Measurements from ENCODE around the gene CD52. TPM values are rescaled to one million over a fixed set of nuclear protein-coding genes. Genes with fewer than 3 reads are reported as not detected.

CD52 gene
- polyA plus RNA-seq, 2 of the 4 experiments (the other 2 are of a cell fraction), result not detected

DNA sequence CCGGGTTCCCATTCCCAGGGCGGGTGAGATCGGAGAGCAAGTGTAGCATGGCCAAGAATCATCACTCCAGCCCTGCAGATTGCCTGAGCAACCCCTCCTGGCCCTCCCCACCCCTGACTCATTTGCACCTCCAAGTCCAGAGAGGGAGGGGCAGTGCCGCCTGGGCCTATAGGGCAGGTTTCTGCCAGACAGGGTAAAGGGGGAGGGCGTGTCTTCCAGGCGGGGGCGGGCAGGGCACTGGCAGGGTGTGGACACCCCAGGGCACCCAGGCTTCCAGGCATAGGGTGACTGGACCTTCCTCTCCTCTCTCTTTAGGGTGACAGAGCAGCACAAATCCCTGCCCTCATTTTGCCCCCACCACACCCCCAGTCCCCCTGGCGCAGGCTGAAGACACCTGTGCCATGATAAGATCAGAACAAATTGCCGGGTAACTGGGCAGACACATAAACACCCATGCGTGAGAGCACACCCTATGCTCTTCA lies 39.4 kb downstream of the CD52 start:
- DNase-seq (ENCODE audit: low read depth in 1 of 2, low spot score in 1 of 2) (no peak), ATAC-seq (no peak), FAIRE-seq (no peak)
- TF ChIP-seq BHLHE40 (IDR thresholded peaks at IDR 0.05; ENCODE audit: low read depth, low read length) (no peak), RAD21 (conservative IDR thresholded peaks at IDR 0.05 in 1 of 2, IDR thresholded peaks at IDR 0.05 in 1 of 2) (no peak), TFCP2L1 (CRISPR knock-in tag; IDR thresholded peaks at IDR 0.05) (no peak), FOXS1 (CRISPR knock-in tag; IDR thresholded peaks at IDR 0.05) (no peak), HOXA7 (CRISPR knock-in tag; IDR thresholded peaks at IDR 0.05) (no peak), JUN (IDR thresholded peaks at IDR 0.05) (no peak), HEYL (CRISPR knock-in tag; IDR thresholded peaks at IDR 0.05) (no peak), ZNF302 (CRISPR knock-in tag; IDR thresholded peaks at IDR 0.05) (no peak), MAZ (IDR thresholded peaks at IDR 0.05; ENCODE audit: borderline replicate concordance, low read depth, low read length) (no peak), SMC3 (IDR thresholded peaks at IDR 0.05) (no peak), KDM1A (IDR thresholded peaks at IDR 0.05; ENCODE audit: low read depth) (no peak), TP53 (CRISPR knock-in tag; IDR thresholded peaks at IDR 0.05) (no peak)
- TF ChIP-seq, protein P1, sequence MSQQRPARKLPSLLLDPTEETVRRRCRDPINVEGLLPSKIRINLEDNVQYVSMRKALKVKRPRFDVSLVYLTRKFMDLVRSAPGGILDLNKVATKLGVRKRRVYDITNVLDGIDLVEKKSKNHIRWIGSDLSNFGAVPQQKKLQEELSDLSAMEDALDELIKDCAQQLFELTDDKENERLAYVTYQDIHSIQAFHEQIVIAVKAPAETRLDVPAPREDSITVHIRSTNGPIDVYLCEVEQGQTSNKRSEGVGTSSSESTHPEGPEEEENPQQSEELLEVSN (IDR thresholded peaks at IDR 0.05; ENCODE audit: borderline replicate concordance, low read depth), result no peak
- TF ChIP-seq, protein P2, sequence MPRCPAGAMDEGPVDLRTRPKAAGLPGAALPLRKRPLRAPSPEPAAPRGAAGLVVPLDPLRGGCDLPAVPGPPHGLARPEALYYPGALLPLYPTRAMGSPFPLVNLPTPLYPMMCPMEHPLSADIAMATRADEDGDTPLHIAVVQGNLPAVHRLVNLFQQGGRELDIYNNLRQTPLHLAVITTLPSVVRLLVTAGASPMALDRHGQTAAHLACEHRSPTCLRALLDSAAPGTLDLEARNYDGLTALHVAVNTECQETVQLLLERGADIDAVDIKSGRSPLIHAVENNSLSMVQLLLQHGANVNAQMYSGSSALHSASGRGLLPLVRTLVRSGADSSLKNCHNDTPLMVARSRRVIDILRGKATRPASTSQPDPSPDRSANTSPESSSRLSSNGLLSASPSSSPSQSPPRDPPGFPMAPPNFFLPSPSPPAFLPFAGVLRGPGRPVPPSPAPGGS (IDR thresholded peaks at IDR 0.05), result no peak
- TF ChIP-seq, protein P3, sequence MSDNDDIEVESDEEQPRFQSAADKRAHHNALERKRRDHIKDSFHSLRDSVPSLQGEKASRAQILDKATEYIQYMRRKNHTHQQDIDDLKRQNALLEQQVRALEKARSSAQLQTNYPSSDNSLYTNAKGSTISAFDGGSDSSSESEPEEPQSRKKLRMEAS (IDR thresholded peaks at IDR 0.05), result no peak
- TF ChIP-seq, protein P4, sequence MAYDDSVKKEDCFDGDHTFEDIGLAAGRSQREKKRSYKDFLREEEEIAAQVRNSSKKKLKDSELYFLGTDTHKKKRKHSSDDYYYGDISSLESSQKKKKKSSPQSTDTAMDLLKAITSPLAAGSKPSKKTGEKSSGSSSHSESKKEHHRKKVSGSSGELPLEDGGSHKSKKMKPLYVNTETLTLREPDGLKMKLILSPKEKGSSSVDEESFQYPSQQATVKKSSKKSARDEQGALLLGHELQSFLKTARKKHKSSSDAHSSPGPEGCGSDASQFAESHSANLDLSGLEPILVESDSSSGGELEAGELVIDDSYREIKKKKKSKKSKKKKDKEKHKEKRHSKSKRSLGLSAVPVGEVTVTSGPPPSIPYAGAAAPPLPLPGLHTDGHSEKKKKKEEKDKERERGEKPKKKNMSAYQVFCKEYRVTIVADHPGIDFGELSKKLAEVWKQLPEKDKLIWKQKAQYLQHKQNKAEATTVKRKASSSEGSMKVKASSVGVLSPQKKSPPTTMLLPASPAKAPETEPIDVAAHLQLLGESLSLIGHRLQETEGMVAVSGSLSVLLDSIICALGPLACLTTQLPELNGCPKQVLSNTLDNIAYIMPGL (CRISPR knock-in tag; IDR thresholded peaks at IDR 0.05; ENCODE audit: borderline replicate concordance), result no peak
- TF ChIP-seq, protein P5, sequence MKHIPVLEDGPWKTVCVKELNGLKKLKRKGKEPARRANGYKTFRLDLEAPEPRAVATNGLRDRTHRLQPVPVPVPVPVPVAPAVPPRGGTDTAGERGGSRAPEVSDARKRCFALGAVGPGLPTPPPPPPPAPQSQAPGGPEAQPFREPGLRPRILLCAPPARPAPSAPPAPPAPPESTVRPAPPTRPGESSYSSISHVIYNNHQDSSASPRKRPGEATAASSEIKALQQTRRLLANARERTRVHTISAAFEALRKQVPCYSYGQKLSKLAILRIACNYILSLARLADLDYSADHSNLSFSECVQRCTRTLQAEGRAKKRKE (CRISPR knock-in tag; IDR thresholded peaks at IDR 0.05; ENCODE audit: low read depth), result no peak
- TF ChIP-seq, protein P6, sequence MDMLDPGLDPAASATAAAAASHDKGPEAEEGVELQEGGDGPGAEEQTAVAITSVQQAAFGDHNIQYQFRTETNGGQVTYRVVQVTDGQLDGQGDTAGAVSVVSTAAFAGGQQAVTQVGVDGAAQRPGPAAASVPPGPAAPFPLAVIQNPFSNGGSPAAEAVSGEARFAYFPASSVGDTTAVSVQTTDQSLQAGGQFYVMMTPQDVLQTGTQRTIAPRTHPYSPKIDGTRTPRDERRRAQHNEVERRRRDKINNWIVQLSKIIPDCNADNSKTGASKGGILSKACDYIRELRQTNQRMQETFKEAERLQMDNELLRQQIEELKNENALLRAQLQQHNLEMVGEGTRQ (IDR thresholded peaks at IDR 0.05), result no peak
- TF ChIP-seq, protein P7, sequence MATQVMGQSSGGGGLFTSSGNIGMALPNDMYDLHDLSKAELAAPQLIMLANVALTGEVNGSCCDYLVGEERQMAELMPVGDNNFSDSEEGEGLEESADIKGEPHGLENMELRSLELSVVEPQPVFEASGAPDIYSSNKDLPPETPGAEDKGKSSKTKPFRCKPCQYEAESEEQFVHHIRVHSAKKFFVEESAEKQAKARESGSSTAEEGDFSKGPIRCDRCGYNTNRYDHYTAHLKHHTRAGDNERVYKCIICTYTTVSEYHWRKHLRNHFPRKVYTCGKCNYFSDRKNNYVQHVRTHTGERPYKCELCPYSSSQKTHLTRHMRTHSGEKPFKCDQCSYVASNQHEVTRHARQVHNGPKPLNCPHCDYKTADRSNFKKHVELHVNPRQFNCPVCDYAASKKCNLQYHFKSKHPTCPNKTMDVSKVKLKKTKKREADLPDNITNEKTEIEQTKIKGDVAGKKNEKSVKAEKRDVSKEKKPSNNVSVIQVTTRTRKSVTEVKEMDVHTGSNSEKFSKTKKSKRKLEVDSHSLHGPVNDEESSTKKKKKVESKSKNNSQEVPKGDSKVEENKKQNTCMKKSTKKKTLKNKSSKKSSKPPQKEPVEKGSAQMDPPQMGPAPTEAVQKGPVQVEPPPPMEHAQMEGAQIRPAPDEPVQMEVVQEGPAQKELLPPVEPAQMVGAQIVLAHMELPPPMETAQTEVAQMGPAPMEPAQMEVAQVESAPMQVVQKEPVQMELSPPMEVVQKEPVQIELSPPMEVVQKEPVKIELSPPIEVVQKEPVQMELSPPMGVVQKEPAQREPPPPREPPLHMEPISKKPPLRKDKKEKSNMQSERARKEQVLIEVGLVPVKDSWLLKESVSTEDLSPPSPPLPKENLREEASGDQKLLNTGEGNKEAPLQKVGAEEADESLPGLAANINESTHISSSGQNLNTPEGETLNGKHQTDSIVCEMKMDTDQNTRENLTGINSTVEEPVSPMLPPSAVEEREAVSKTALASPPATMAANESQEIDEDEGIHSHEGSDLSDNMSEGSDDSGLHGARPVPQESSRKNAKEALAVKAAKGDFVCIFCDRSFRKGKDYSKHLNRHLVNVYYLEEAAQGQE (IDR thresholded peaks at IDR 0.05), result no peak
- ChIA-PET POLR2A (no interaction called here), CTCF (interaction anchor here (1.0 to 2.0 kb wide), 2 partner anchors 8 to 34 kb away, joined by 3 to 5 read pairs; no protein-coding TSS in a partner anchor)
- Histone ChIP-seq H3K4me3 (no peak overlapping the region), H3K27ac (peak overlapping the region; percentile 24 to 73; a peak in 3 of 6 replicates), H3K9me3 (no peaks in the 10 kb centered on the region), H3K4me2 (peak overlapping the region; percentile 14; the same call in 1 of the 3 replicates), H3K4me1 (peaks cover 45% of the 10 kb centered on the region)
- WGBS (ENCODE audit: missing lambda C conversion rate), result 100% methylated on average over 2 of the region's 10 CpGs

Measured in A549 (cell line).